Epithelial cell of prostate (primary cell): ENCODE data around the gene CNTROB.
"Not testable (repeated sequence)": the region's sequence is repeated elsewhere in the genome, so short reads cannot be mapped to it uniquely, and the experiment has no call there.

Experiments used
- DNase-seq: peaks from one replicate; pipeline ENCODE4 v3.0.0-alpha.2; 2011; ENCODE audit warnings: low read depth, low spot score
- H3K27ac ChIP-seq: fragments of 450-650 bp; 2 replicates; pipeline ENCODE4 v1.5.1; 2017; ENCODE audit warnings: mild to moderate bottlenecking

Gene CNTROB

GRCh38 chr17:7940034-7940433 lies 8.0 kb downstream of the CNTROB start:
- no peak for DNase-seq
- no peak overlapping the region for H3K27ac ChIP-seq

GRCh38 chr17:7940743-7941142 lies 8.7 kb downstream of the CNTROB start:
- no peak for DNase-seq

GRCh38 chr17:7943291-7943690 lies 11.3 kb downstream of the CNTROB start:
- H3K27ac ChIP-seq, result no peak overlapping the region
- DNase-seq, result no peak

More at GRCh38 chr17:7940743-7941142, 8.7 kb downstream of the CNTROB start:
- no peak overlapping the region for H3K27ac ChIP-seq

GRCh38 chr17:7944326-7944725 lies 12.3 kb downstream of the CNTROB start:
- no peak overlapping the region for H3K27ac ChIP-seq
- no peak for DNase-seq

GRCh38 chr17:7945651-7946050 lies 13.6 kb downstream of the CNTROB start:
- H3K27ac ChIP-seq, result no peak overlapping the region
- DNase-seq, result no peak

GRCh38 chr17:7946441-7946840 lies 14.4 kb downstream of the CNTROB start:
- DNase-seq, result no peak
- no peak overlapping the region for H3K27ac ChIP-seq

- no peak for DNase-seq
- H3K27ac ChIP-seq, result no peak overlapping the region
These were observed 15.6 kb downstream of the CNTROB start for GRCh38 chr17:7947651-7948050.

- H3K27ac ChIP-seq, result no peak overlapping the region
These were observed 18.6 kb downstream of the CNTROB start for GRCh38 chr17:7950578-7950977.

GRCh38 chr17:7951143-7951792 lies 19.3 kb downstream of the CNTROB start:
- no peak overlapping the region for H3K27ac ChIP-seq
- no peak for DNase-seq

More at GRCh38 chr17:7950578-7950977, 18.6 kb downstream of the CNTROB start:
- no peak for DNase-seq

GRCh38 chr17:7953266-7953665 lies 21.3 kb downstream of the CNTROB start:
- DNase-seq, H3K27ac ChIP-seq: not testable (repeated sequence)

- DNase-seq, result no peak
These were observed 23.6 kb downstream of the CNTROB start for GRCh38 chr17:7955414-7956227.

GRCh38 chr17:7956228-7956965 lies 24.4 kb downstream of the CNTROB start:
- no peak overlapping the region for H3K27ac ChIP-seq
- no peak for DNase-seq

More at GRCh38 chr17:7955414-7956227, 23.6 kb downstream of the CNTROB start:
- no peak overlapping the region for H3K27ac ChIP-seq

GRCh38 chr17:7959503-7960253 lies 27.7 kb downstream of the CNTROB start:
- no peak overlapping the region for H3K27ac ChIP-seq
- no peak for DNase-seq

- DNase-seq, result no peak
- no peak overlapping the region for H3K27ac ChIP-seq
These were observed 29.4 kb downstream of the CNTROB start for GRCh38 chr17:7961421-7961820.

- no peak overlapping the region for H3K27ac ChIP-seq
These were observed 35.7 kb downstream of the CNTROB start for GRCh38 chr17:7967751-7968150.

GRCh38 chr17:7969433-7969832 lies 37.4 kb downstream of the CNTROB start:
- no peak for DNase-seq
- no peak overlapping the region for H3K27ac ChIP-seq

More at GRCh38 chr17:7967751-7968150, 35.7 kb downstream of the CNTROB start:
- DNase-seq, result no peak

- H3K27ac ChIP-seq, result no peak overlapping the region
- DNase-seq, result no peak
These were observed 39.6 kb downstream of the CNTROB start for GRCh38 chr17:7971651-7972050.

GRCh38 chr17:7972131-7972785 lies 40.3 kb downstream of the CNTROB start:
- no peak for DNase-seq
- H3K27ac ChIP-seq, result no peak overlapping the region

GRCh38 chr17:7974638-7975131 lies 42.7 kb downstream of the CNTROB start:
- no peak overlapping the region for H3K27ac ChIP-seq
- DNase-seq, result no peak
